NCI-H2196 (cell line): ENCODE measurements around the gene HOXD4.

ENCODE experiments used
- DNase-seq: peaks from one replicate; lab custom pipeline; 2025; ENCODE audit not compliant: unreplicated experiment; lab: John Stamatoyannopoulos, UW

HOXD4 gene

GRCh38 chr2:176114120-176114929 is 37.0 kb upstream of the HOXD4 start:
- peak; percentile 93 for DNase-seq

GRCh38 chr2:176114930-176115625 is 36.3 kb upstream of the HOXD4 start:
- no peak for DNase-seq

- DNase-seq, result no peak
Measured at GRCh38 chr2:176115883-176116813, 35.2 kb upstream of the HOXD4 start, which contains the start of gene HOXD10. TSS of gene HOXD10 (plus strand) at chr2:176116778. CDS start at chr2:176116834, 56 bp downstream.

GRCh38 chr2:176117162-176117822 is 34.1 kb upstream of the HOXD4 start:
- DNase-seq, result no peak

GRCh38 chr2:176117823-176118371 is 33.5 kb upstream of the HOXD4 start:
- DNase-seq, result no peak

- no peak for DNase-seq
Measured at GRCh38 chr2:176118601-176119339, 32.6 kb upstream of the HOXD4 start.

- DNase-seq, result no peak
Measured at GRCh38 chr2:176120364-176121189, 30.8 kb upstream of the HOXD4 start.

- no peak for DNase-seq
Measured at GRCh38 chr2:176121190-176122051, 29.9 kb upstream of the HOXD4 start.

GRCh38 chr2:176122052-176122682 is 29.2 kb upstream of the HOXD4 start:
- DNase-seq, result no peak

- DNase-seq, result no peak
Measured at GRCh38 chr2:176122683-176123410, 28.5 kb upstream of the HOXD4 start, which contains the start of gene HOXD9. TSS of gene HOXD9 (plus strand) at chr2:176122719. CDS start at chr2:176122769, 50 bp downstream.

GRCh38 chr2:176123411-176124109 is 27.8 kb upstream of the HOXD4 start:
- no peak for DNase-seq

- DNase-seq, result no peak
Measured at GRCh38 chr2:176124110-176124946, 27.0 kb upstream of the HOXD4 start.

GRCh38 chr2:176124947-176125771 is 26.2 kb upstream of the HOXD4 start:
- no peak for DNase-seq

GRCh38 chr2:176125772-176126054 is 25.6 kb upstream of the HOXD4 start:
- DNase-seq, result no peak
